K562 (cell line): Measurements from ENCODE around the gene SGMS1. TPM values are rescaled to one million over a fixed set of nuclear protein-coding genes. Genes with fewer than 3 reads are reported as not detected.

ENCODE experiments used
- ATAC-seq: fragments of 200-7000 bp; cut with Tn5 transposase; 3 replicates; pipeline ENCODE4 v1.9.1; 2020; ENCODE audit warnings: moderate library complexity
- BruUV-seq: library from RNA; stranded (reverse); fragments of 400-500 nt; replicated peaks from 2 replicates; lab custom pipeline; 2021; lab: Mats Ljungman, UMichigan
- CTCF ChIA-PET: fragments of 300-600 bp; formaldehyde crosslinking; extraction: SDS; loops from one replicate; lab custom pipeline; 2021; ENCODE audit warnings: low intra/inter-chr PET ratio; lab: Yijun Ruan, JAX
- POLR2A ChIA-PET: fragments of 300-600, 350-650 bp; sonication (Branson Sonifier 250); formaldehyde crosslinking; extraction: SDS; loops from one replicate; lab custom pipeline; 2021; ENCODE audit warnings: antibody characterized with exemption, inconsistent platforms; lab: Yijun Ruan, JAX
- DNase-seq, 4 experiments: peaks; one replicate each; pipeline versions ENCODE4 v3.0.0 to v3.0.0-alpha.2; 2011 to 2018; ENCODE audit warnings: low spot score in 3 of 4, mixed read lengths in 3 of 4; ENCODE audit errors: extremely low read depth in 1 of 4
- FAIRE-seq: peaks from 2 replicates; lab custom pipeline; 2011; peaks lifted over from hg19 to GRCh38; lab: Jason Lieb, UNC
- H2AFZ ChIP-seq: 2 replicates; pipeline ENCODE4 v1.6.0; 2011; ENCODE audit warnings: low read depth, low read length, control low read depth, inconsistent platforms
- H3K27ac ChIP-seq: fragments of 200-600 bp; 3 replicates; pipeline ENCODE4 v1.8.0; 2011; ENCODE audit warnings: low read depth, mild to moderate bottlenecking, control low read depth, inconsistent platforms, low read length, moderate library complexity, mixed read lengths; ENCODE audit errors: extremely low read depth
- H3K27me3 ChIP-seq, 2 experiments: fragments of 300-600 bp in 1 of 2; 2 replicates in 1 of 2; 3 replicates in 1 of 2; pipeline versions ENCODE4 v1.6.0 to v1.8.0; 2011; ENCODE audit warnings: inconsistent platforms in 2 of 2, low read length in 2 of 2, mild to moderate bottlenecking in 1 of 2, mixed read lengths in 1 of 2, moderate library complexity in 1 of 2; ENCODE audit not compliant: control insufficient read depth in 2 of 2, insufficient read depth in 2 of 2
- H3K36me3 ChIP-seq: fragments of 300-600 bp; 3 replicates; pipeline ENCODE4 v1.8.0; 2011; ENCODE audit warnings: mild to moderate bottlenecking, low read length, inconsistent platforms; ENCODE audit not compliant: control insufficient read depth, insufficient read depth
- H3K4me1 ChIP-seq, 2 experiments: fragments of 200-600 bp in 1 of 2; replicated peaks in 1 of 2; 2 replicates in 1 of 2; 3 replicates in 1 of 2; pipeline versions ENCODE4 v1.5.1 to v1.8.0; 2011; ENCODE audit warnings: inconsistent platforms in 2 of 2, low read length in 2 of 2, mild to moderate bottlenecking in 1 of 2, mixed read lengths in 1 of 2, moderate library complexity in 1 of 2; ENCODE audit not compliant: control insufficient read depth in 2 of 2, insufficient read depth in 2 of 2
- H3K4me2 ChIP-seq: 2 replicates; pipeline ENCODE4 v1.6.1; 2011; ENCODE audit warnings: low read length, control low read depth, inconsistent platforms, mixed read lengths; ENCODE audit not compliant: insufficient read depth
- H3K4me3 ChIP-seq: fragments of 200-600 bp; sonication (generic), shearing (Covaris generic); 2 replicates; pipeline ENCODE4 v1.5.1; 2016; ENCODE audit warnings: control low read depth, inconsistent platforms
- H3K79me2 ChIP-seq: fragments of 200-600 bp; 3 replicates; pipeline ENCODE4 v1.8.0; 2011; ENCODE audit warnings: low read length, inconsistent platforms; ENCODE audit not compliant: control insufficient read depth, insufficient read depth
- H3K9ac ChIP-seq, 2 experiments: 2 replicates each; pipeline versions ENCODE4 v1.6.0 to v1.6.1; 2011; ENCODE audit warnings: low read depth in 2 of 2, low read length in 2 of 2, control low read depth in 1 of 2, inconsistent platforms in 1 of 2, mild to moderate bottlenecking in 1 of 2, mixed read lengths in 1 of 2; ENCODE audit not compliant: insufficient read depth in 1 of 2
- H3K9me1 ChIP-seq: one replicate; pipeline ENCODE4 v1.6.0; 2011; ENCODE audit warnings: inconsistent platforms, mild to moderate bottlenecking, low read length, moderate library complexity; ENCODE audit not compliant: control insufficient read depth, insufficient read depth
- H3K9me3 ChIP-seq: replicated peaks from 2 replicates; pipeline ENCODE4 v1.5.1; 2011; ENCODE audit warnings: low read depth, low read length, inconsistent platforms; ENCODE audit not compliant: control insufficient read depth, insufficient read depth
- H4K20me1 ChIP-seq: replicated peaks from 2 replicates; pipeline ENCODE4 v1.6.1; 2011; ENCODE audit warnings: low read length, inconsistent platforms, mixed read lengths; ENCODE audit not compliant: control insufficient read depth, insufficient read depth
- GTF2F1 ChIP-seq: IDR thresholded peaks from 2 replicates; pipeline ENCODE4 v1.6.1; 2011; ENCODE audit warnings: low read depth, low read length, improper control_type of control experiment
- HDAC1 ChIP-seq, 2 experiments: fragments of 450-650 bp; IDR thresholded peaks; 2 replicates each; pipeline ENCODE4 v1.6.1; 2016 to 2017; ENCODE audit warnings: inconsistent platforms in 1 of 2, mild to moderate bottlenecking in 1 of 2, moderate library complexity in 1 of 2
- HDAC3 ChIP-seq: fragments of 450-650 bp; IDR thresholded peaks from 2 replicates; pipeline ENCODE4 v1.6.1; 2018; ENCODE audit warnings: borderline replicate concordance, mild to moderate bottlenecking, moderate library complexity; ENCODE audit not compliant: partially characterized antibody
- HNRNPLL ChIP-seq: fragments of 200-400 bp; formaldehyde crosslinking; IDR thresholded peaks from 2 replicates; pipeline ENCODE4 v1.6.1; 2017; ENCODE audit warnings: low read length, low read depth, mild to moderate bottlenecking; ENCODE audit not compliant: poor library complexity, severe bottlenecking
- PHF20 ChIP-seq: fragments of 450-650 bp; IDR thresholded peaks from 2 replicates; pipeline ENCODE4 v1.6.1; 2018; ENCODE audit not compliant: partially characterized antibody
- ZNF318 ChIP-seq, 2 experiments: fragments of 450-650 bp; IDR thresholded peaks; 2 replicates each; pipeline ENCODE4 v1.6.1; 2016; ENCODE audit warnings: mild to moderate bottlenecking in 2 of 2, borderline replicate concordance in 1 of 2, low read depth in 1 of 2, moderate library complexity in 1 of 2
- ZNF354B ChIP-seq: fragments of 250-450 bp; sonication (Bioruptor Pico); IDR thresholded peaks from 2 replicates; pipeline ENCODE4 v1.4.0; 2020
- ZNF766 ChIP-seq: fragments of 200-800 bp; sonication (Bioruptor generic); conservative IDR thresholded peaks from 2 replicates; pipeline ENCODE4 v1.6.1; 2016; ENCODE audit warnings: missing genetic modification characterization, missing compliant biosample characterization
- WGBS: fragments of 100-300 bp; shearing (Covaris generic); methylation state at CpG from one replicate; pipeline ENCODE4 v1.1.6; 2016; ENCODE audit warnings: low coverage, mixed read lengths; ENCODE audit not compliant: insufficient coverage; ENCODE audit errors: missing lambda C conversion rate; 5-methylcytosine and 5-hydroxymethylcytosine counted together
- in situ Hi-C: fragments of 300-500 bp; cut with MboI; formaldehyde crosslinking; loops from 4 replicates; pipeline ENCODE4 v1.15.0; 2018; ENCODE audit warnings: inconsistent platforms, mixed read lengths
- intact Hi-C: fragments of 100-400 bp; cut with micrococcal nuclease; formaldehyde crosslinking; loops from 2 replicates; pipeline ENCODE4 v1.14.2; 2022
- polyA plus RNA-seq, 8 experiments: library from polyadenylated mRNA; depleted of rRNA in 4 of 8; stranded (reverse) in 5 of 8; unstranded in 3 of 8; fragments of >200 nt; fragmentation: Nextera tagmentation in 2 of 8; fragmentation: Illumina TruSeq in 1 of 8; extraction: Ambion mirVana in 2 of 8; extraction: Trizol in 1 of 8; gene quantifications; 2 replicates each; pipeline versions ENCODE4 v1.2.1 to v1.2.3, GENCODE V29; 2011 to 2014; ENCODE audit warnings: inconsistent platforms in 1 of 8, missing spikeins in 1 of 8
- total RNA-seq, 7 experiments: library from RNA; depleted of rRNA in 6 of 7; stranded (reverse); fragments of >200 nt in 6 of 7; fragmentation: Illumina TruSeq in 2 of 7; extraction: Trizol in 2 of 7; gene quantifications; 2 replicates each; pipeline versions ENCODE4 v1.2.1 to v1.2.3, GENCODE V29; 2011 to 2021; ENCODE audit warnings: low replicate concordance in 1 of 7
- TF ChIP-seq, protein P1 (sequence below), 2 experiments: fragments of 450-650 bp in 1 of 2; sonication (generic) in 1 of 2; formaldehyde crosslinking; conservative IDR thresholded peaks; 2 replicates each; pipeline versions ENCODE4 v1.4.0 to v1.8.1; 2020 to 2022; ENCODE audit warnings: mild to moderate bottlenecking in 1 of 2, missing genetic modification reagents in 1 of 2

Gene SGMS1
- total and polyA plus RNA-seq, 9 of the 15 experiments (the other 6 are each of a cell fraction or from before 2014, with no cell fraction given), result 22.6 to 232 (median 82.2) TPM

DNA sequence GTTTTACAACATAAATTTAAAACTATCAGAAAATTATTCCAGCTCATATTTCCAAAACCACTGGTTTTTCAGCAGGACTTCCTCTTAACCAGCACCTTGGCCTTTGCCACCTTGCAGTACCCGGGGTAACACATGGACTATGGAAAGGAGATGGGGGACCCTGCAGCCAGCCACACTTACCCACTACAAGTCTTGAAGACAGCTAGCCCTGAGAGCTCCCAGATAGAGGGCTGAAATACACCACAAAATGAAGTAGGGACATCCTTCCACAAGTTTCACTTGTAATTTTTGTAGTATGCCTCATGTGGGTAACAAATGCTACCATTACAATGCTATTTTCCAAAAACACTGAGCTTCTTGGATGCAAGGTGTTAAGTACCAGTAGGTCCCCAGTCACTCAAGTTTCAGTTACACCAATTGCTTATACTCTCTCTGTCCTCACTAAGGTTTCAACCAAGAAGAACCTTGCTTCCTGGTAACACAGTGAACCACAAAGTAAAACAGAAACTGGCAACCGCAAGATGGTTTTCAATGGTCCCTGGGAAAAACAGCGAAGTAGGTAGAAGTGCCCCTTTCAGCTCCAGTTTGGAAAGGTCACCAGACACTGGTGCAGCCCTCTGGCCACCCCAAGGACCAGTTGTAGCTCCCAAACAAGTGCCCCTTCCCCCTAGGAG, 110.9 kb downstream of the SGMS1 start:
- no peak overlapping the region for H2AFZ ChIP-seq
- H3K4me3 ChIP-seq, result no peak overlapping the region
- H3K27me3 ChIP-seq, result no peaks in the 10 kb centered on the region
- CTCF ChIA-PET, result no interaction called here
- peaks cover 16% of the 10 kb centered on the region for H3K79me2 ChIP-seq
- H3K4me1 ChIP-seq, result peaks cover 8 to 19% of the 10 kb centered on the region in 2 experiments; a peak in 3 of 5 replicates
- DNase-seq (no peak), ATAC-seq (no peak), FAIRE-seq (no peak)
- H3K9me1 ChIP-seq, result peaks cover 2% of the 10 kb centered on the region
- BruUV-seq, result no TSS peak
- H3K9ac ChIP-seq, result no peak overlapping the region
- H3K36me3 ChIP-seq, result no peaks in the 10 kb centered on the region; the same call in 2 of the 3 replicates
- POLR2A ChIA-PET, result interaction anchor here (0.8 to 2.1 kb wide), 5 partner anchors 8 to 17 kb away, joined by 3 to 8 read pairs (median 5); no protein-coding TSS in a partner anchor
- H3K9me3 ChIP-seq, result no peaks in the 10 kb centered on the region
- 81% methylated on average over 3 of the region's 3 CpGs for WGBS
- no peak overlapping the region for H3K27ac ChIP-seq
- H4K20me1 ChIP-seq, result peaks cover 18% of the 10 kb centered on the region; the same call in 1 of the 2 replicates
- in situ Hi-C loops (no loop called here), intact Hi-C loops (no loop called here)
- no peak overlapping the region for H3K4me2 ChIP-seq
- no peak for TF ChIP-seq ZNF318 (IDR thresholded peaks at IDR 0.05; ENCODE audit: borderline replicate concordance in 1 of 2, low read depth in 1 of 2)
- no peak for TF ChIP-seq HNRNPLL
- no peak for TF ChIP-seq ZNF766 (CRISPR knock-in tag)
- TF ChIP-seq GTF2F1, result no peak
- TF ChIP-seq HDAC3, result no peak
- TF ChIP-seq PHF20, result no peak
- TF ChIP-seq HDAC1 (IDR thresholded peaks at IDR 0.05), result no peak
- TF ChIP-seq, protein P1, sequence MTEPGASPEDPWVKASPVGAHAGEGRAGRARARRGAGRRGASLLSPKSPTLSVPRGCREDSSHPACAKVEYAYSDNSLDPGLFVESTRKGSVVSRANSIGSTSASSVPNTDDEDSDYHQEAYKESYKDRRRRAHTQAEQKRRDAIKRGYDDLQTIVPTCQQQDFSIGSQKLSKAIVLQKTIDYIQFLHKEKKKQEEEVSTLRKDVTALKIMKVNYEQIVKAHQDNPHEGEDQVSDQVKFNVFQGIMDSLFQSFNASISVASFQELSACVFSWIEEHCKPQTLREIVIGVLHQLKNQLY (CRISPR knock-in tag; conservative IDR thresholded peaks at IDR 0.05), result no peak
- TF ChIP-seq ZNF354B (CRISPR knock-in tag), result no peak
